Kidney capillary endothelial cell (primary cell): ENCODE data around the gene NR1H3.
"Not testable (repeated sequence)": the region's sequence is repeated elsewhere in the genome, so short reads cannot be mapped to it uniquely, and the experiment has no call there.

Experiments used
- DNase-seq: peaks from one replicate; pipeline ENCODE4 v3.0.0-alpha.2; 2018; ENCODE audit warnings: low spot score

The NR1H3 gene

DNA sequence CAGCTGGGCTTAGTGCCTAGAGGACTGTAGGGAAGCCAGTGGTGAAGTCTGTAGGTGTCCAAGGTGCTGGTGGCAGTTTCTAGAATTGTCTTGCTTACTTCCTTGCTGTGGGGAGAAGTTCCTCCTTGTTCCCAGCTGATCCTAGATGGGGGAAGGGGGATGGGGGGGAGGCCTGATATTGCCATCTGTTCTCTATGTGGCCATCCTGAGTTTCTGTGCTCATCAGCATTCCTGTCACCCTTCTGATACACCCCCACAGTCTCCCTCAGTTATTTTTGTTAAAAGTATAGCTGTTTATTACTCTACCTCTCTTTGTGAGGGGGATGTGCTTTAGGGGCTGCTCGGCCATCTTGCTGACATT lies 48.7 kb downstream of the NR1H3 start:
- DNase-seq, result no peak

DNA sequence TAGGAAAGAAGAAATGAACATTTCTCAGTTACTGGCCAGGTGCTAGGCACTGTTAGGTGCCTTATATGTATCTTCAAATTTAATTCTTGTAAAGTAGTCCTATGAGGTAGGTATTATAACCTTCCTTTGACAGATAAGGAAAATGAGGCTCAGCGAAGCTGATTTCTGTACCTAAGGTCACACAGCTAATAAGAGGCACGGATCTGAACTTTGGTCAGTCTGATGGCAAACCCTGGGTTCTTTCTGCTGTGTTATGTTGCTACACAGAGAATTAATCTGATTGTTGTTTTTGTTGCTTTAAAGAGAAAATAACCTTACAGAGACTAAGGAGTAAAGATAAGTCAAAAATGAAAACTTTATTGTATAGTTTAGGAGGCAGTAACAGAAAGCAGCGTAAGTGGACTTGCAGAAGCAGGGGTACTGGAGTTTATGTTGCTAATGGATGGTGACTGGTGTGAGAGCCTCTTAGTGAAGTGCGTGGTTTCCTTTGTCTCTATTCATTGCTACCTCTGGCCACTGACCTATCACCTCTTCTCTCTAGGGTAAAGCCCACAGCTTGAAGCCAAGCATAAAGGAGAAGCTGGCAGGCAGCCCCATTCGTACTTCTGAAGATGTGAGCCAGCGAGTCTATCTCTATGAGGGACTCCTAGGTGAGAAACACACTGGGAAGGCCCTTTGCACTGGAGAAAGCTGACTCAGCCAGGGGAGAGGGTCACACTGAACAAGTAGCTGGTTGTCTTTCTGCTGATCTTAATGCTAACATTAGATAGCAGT lies 50.4 kb downstream of the NR1H3 start:
- DNase-seq, result no peak

- DNase-seq, result no peak
Observed at GRCh38 chr11:47314992-47315391, 57.2 kb downstream of the NR1H3 start.

DNA sequence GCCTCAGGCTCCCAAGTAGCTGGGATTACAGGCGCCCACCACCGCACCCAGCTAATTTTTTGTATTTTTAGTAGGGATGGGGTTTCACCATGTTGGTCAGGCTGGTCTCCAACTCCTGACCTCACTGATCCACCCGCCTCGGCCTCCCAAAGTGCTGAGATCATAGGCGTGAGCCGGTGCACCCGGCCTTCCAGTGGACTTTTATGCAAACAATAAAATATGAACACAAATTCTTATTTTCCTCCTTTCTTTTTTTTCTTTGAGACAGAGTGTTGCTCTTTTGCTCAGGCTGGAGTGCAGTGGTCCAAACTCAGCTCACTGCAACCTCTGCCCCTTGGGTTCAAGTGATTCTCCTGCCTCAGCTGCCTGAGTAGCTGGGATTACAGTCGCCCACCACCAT lies 58.7 kb downstream of the NR1H3 start:
- not testable (repeated sequence) for DNase-seq

GRCh38 chr11:47317064-47317828 lies 59.5 kb downstream of the NR1H3 start:
- no peak for DNase-seq

GRCh38 chr11:47318166-47318565 lies 60.4 kb downstream of the NR1H3 start:
- DNase-seq, result no peak
